Liver (tissue), 9 donors: ENCODE data around the gene C2orf69. TPM values are rescaled to one million over a fixed set of nuclear protein-coding genes. Genes with fewer than 3 reads are reported as not detected.

Experiments used
- DNase-seq: peaks from one replicate; pipeline ENCODE4 v3.0.0-alpha.2; 2017; ENCODE audit warnings: low spot score
- H3K27ac ChIP-seq, 2 donors: one replicate each; pipeline ENCODE4 v1.7.0; 2013; ENCODE audit warnings: inconsistent platforms in 2 of 2, low read length in 2 of 2, control low read depth in 1 of 2, low read depth in 1 of 2, mild to moderate bottlenecking in 1 of 2
- H3K27me3 ChIP-seq, 4 donors: one replicate each; pipeline versions ENCODE4 v1.6.1 to v1.7.0; 2013; ENCODE audit warnings: low read length in 3 of 4, inconsistent platforms in 1 of 4, mild to moderate bottlenecking in 1 of 4, moderate library complexity in 1 of 4; ENCODE audit not compliant: control insufficient read depth in 4 of 4, insufficient read depth in 4 of 4
- H3K36me3 ChIP-seq, 4 donors: one replicate each; pipeline versions ENCODE4 v1.6.1 to v1.7.0; 2013; ENCODE audit warnings: low read length in 3 of 4, mild to moderate bottlenecking in 3 of 4, low read depth in 1 of 4, moderate library complexity in 1 of 4; ENCODE audit not compliant: control insufficient read depth in 4 of 4, insufficient read depth in 3 of 4
- H3K4me1 ChIP-seq, 4 donors: one replicate each; pipeline versions ENCODE4 v1.6.1 to v1.7.0; 2013; ENCODE audit warnings: low read length in 3 of 4, mild to moderate bottlenecking in 3 of 4, moderate library complexity in 1 of 4; ENCODE audit not compliant: control insufficient read depth in 4 of 4, insufficient read depth in 4 of 4
- H3K4me3 ChIP-seq, 3 donors: one replicate each; pipeline versions ENCODE4 v1.6.1 to v1.7.0; 2013; ENCODE audit warnings: low read length in 3 of 3, control low read depth in 1 of 3, low read depth in 1 of 3, mild to moderate bottlenecking in 1 of 3
- H3K9ac ChIP-seq, 2 donors: one replicate each; pipeline ENCODE4 v1.7.0; 2013; ENCODE audit warnings: low read length in 2 of 2, mild to moderate bottlenecking in 2 of 2, moderate library complexity in 2 of 2, control low read depth in 1 of 2, low read depth in 1 of 2
- H3K9me3 ChIP-seq, 4 donors: one replicate each; pipeline versions ENCODE4 v1.6.1 to v1.7.0; 2013; ENCODE audit warnings: low read length in 3 of 4; ENCODE audit not compliant: control insufficient read depth in 4 of 4
- ATF3 ChIP-seq: IDR thresholded peaks from 2 replicates; pipeline ENCODE4 v1.6.1; 2016; ENCODE audit warnings: antibody characterized with exemption
- CTCF ChIP-seq: fragments of 150-350 bp; IDR thresholded peaks from 2 replicates; pipeline ENCODE4 v1.5.1; 2017; ENCODE audit warnings: improper control_type of control experiment, low read depth, low read length; ENCODE audit not compliant: missing input control
- EGR1 ChIP-seq, 2 donors: IDR thresholded peaks; 2 replicates each; pipeline ENCODE4 v1.6.1; 2016 to 2018; ENCODE audit warnings: antibody characterized with exemption in 2 of 2, low read depth in 2 of 2
- FOXA1 ChIP-seq: IDR thresholded peaks from 2 replicates; pipeline ENCODE4 v1.6.1; 2016; ENCODE audit warnings: antibody characterized with exemption
- GABPA ChIP-seq, 2 donors: IDR thresholded peaks in 1 of 2; conservative IDR thresholded peaks in 1 of 2; 2 replicates each; pipeline ENCODE4 v1.6.1; 2016; ENCODE audit warnings: antibody characterized with exemption in 2 of 2, mild to moderate bottlenecking in 1 of 2, moderate library complexity in 1 of 2
- HNF4A ChIP-seq, 2 donors: conservative IDR thresholded peaks; 2 replicates each; pipeline ENCODE4 v1.6.1; 2016; ENCODE audit warnings: antibody characterized with exemption in 2 of 2, mild to moderate bottlenecking in 2 of 2
- HNF4G ChIP-seq: IDR thresholded peaks from 2 replicates; pipeline ENCODE4 v1.6.1; 2016; ENCODE audit warnings: antibody characterized with exemption
- JUND ChIP-seq, 2 donors: IDR thresholded peaks; 2 replicates each; pipeline ENCODE4 v1.6.1; 2016; ENCODE audit warnings: antibody characterized with exemption in 2 of 2
- MAX ChIP-seq: IDR thresholded peaks from 2 replicates; pipeline ENCODE4 v1.6.1; 2016; ENCODE audit warnings: antibody characterized with exemption
- NR2F2 ChIP-seq: IDR thresholded peaks from 2 replicates; pipeline ENCODE4 v1.6.1; 2016; ENCODE audit warnings: antibody characterized with exemption
- RAD21 ChIP-seq, 2 donors: IDR thresholded peaks; 2 replicates each; pipeline ENCODE4 v1.6.1; 2016; ENCODE audit warnings: antibody characterized with exemption in 2 of 2, mild to moderate bottlenecking in 2 of 2
- REST ChIP-seq: IDR thresholded peaks from 2 replicates; pipeline ENCODE4 v1.6.1; 2016; ENCODE audit warnings: antibody characterized with exemption, mild to moderate bottlenecking
- RXRA ChIP-seq, 2 donors: IDR thresholded peaks; 2 replicates each; pipeline ENCODE4 v1.6.1; 2017 to 2018; ENCODE audit warnings: antibody characterized with exemption in 2 of 2, mild to moderate bottlenecking in 1 of 2
- SP1 ChIP-seq: IDR thresholded peaks from 2 replicates; pipeline ENCODE4 v1.6.1; 2018; ENCODE audit warnings: antibody characterized with exemption, mild to moderate bottlenecking
- TAF1 ChIP-seq: conservative IDR thresholded peaks from 2 replicates; pipeline ENCODE4 v1.6.1; 2016; ENCODE audit warnings: antibody characterized with exemption, mild to moderate bottlenecking
- YY1 ChIP-seq: IDR thresholded peaks from 2 replicates; pipeline ENCODE4 v1.6.1; 2016; ENCODE audit warnings: antibody characterized with exemption, mild to moderate bottlenecking
- ZBTB33 ChIP-seq: IDR thresholded peaks from 2 replicates; pipeline ENCODE4 v1.6.1; 2016; ENCODE audit warnings: antibody characterized with exemption
- WGBS: extraction: QIAGEN DNeasy Blood & Tissue Kit; methylation state at CpG from one replicate; pipeline ENCODE4 v1.1.7; 2013; 5-methylcytosine and 5-hydroxymethylcytosine counted together
- polyA plus RNA-seq, 2 donors: library from polyadenylated mRNA; stranded (reverse) in 1 of 2; unstranded in 1 of 2; fragments of 200-250 nt in 1 of 2; fragments of >200 nt in 1 of 2; fragmentation: Nextera tagmentation in 1 of 2; extraction: Ambion mirVana in 1 of 2; gene quantifications; one replicate each; pipeline versions ENCODE4 v1.2.1 to v1.2.3, GENCODE V29; 2013 to 2015
- total RNA-seq, 2 donors: library from RNA; depleted of rRNA; stranded (reverse); fragments of >200 nt; gene quantifications; one replicate each; pipeline ENCODE4 v1.2.3, GENCODE V29; 2014
- donor health status: healthy.
- donor health status: healthy.
- donor health status: healthy.
- donor health status: healthy.
- donor health status: healthy.

The C2orf69 gene
- total and polyA plus RNA-seq, 4 donors: 4.3 to 9.1 (median 6.2) TPM

GRCh38 chr2:199968126-199968525, 57.0 kb downstream of the C2orf69 start (continued):
- TF ChIP-seq REST (no peak), NR2F2 (no peak)

GRCh38 chr2:199972088-199972626, 61.1 kb downstream of the C2orf69 start:
- H3K4me3 ChIP-seq: no peak overlapping the region
- H3K9me3 ChIP-seq: no peaks in the 10 kb centered on the region
- H3K27me3 ChIP-seq: no peaks in the 10 kb centered on the region
- H3K36me3 ChIP-seq: no peaks in the 10 kb centered on the region
- 36% methylated on average over 6 of the region's 6 CpGs for WGBS
- TF ChIP-seq YY1: peak; percentile 74
- TF ChIP-seq RXRA (IDR thresholded peaks at IDR 0.05): peak; percentile 75 to 82
- no peak for TF ChIP-seq GABPA (IDR thresholded peaks at IDR 0.05 in 1 of 2, conservative IDR thresholded peaks at IDR 0.05 in 1 of 2)
- TF ChIP-seq HNF4A (conservative IDR thresholded peaks at IDR 0.05): peak; percentile 91 to 94
- peak; percentile 90 for TF ChIP-seq SP1
- TF ChIP-seq RAD21 (IDR thresholded peaks at IDR 0.05): peak; percentile 22 to 31
- TF ChIP-seq REST: peak; percentile 51
- peak; percentile 75 for TF ChIP-seq ZBTB33
- peak; percentile 63 to 66 for TF ChIP-seq JUND (IDR thresholded peaks at IDR 0.05)
- no peak for TF ChIP-seq MAX
- TF ChIP-seq NR2F2: peak; percentile 26
- peak; percentile 74 for TF ChIP-seq HNF4G
- no peak for TF ChIP-seq CTCF
- TF ChIP-seq ATF3: no peak
- no peak for TF ChIP-seq TAF1
- TF ChIP-seq FOXA1: no peak
- TF ChIP-seq EGR1 (IDR thresholded peaks at IDR 0.05; ENCODE audit: low read depth in 2 of 2): peak in 1 of 2 donors; percentile 65
- peak overlapping the region in 1 of 2 donors; percentile 21 for H3K9ac ChIP-seq
- H3K4me1 ChIP-seq: peaks cover 0 to 34% (median 23%) of the 10 kb centered on the region in 4 donors
- peak overlapping the region; percentile 65 to 75 for H3K27ac ChIP-seq
- DNase-seq: no peak
